HG02970 (cell line): ENCODE data around the gene FAM25G.
"Not testable (repeated sequence)": the region's sequence is repeated elsewhere in the genome, so short reads cannot be mapped to it uniquely, and the experiment has no call there.

ENCODE experiments used
- ATAC-seq: cut with Tn5 transposase; IDR thresholded peaks from one replicate; pipeline ENCODE4 v1.9.1; 2021; ENCODE audit warnings: mild to moderate bottlenecking, moderate library complexity, moderate number of reproducible peaks; ENCODE audit not compliant: unreplicated experiment, low FRiP score

The FAM25G gene

DNA sequence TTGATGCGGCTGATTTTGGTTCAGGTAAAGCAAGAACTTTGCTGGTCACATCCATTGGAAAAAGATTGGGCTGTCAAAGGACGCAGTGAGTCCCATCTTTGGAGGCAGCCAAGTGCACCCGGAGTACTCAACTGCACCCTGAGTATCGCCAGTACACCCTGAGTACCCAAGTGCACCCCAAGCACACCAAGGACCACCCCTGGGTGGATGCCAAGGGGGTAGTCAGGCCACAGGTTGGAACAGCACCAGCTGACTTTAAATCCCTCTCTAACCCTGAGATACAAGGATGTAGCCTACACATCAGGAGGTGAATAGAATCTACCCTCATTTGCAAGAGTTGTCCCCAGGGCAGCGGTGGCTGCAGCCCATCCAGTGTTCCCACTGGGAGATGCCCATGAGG lies 24.0 kb downstream of the FAM25G start:
- ATAC-seq, result not testable (repeated sequence)

DNA sequence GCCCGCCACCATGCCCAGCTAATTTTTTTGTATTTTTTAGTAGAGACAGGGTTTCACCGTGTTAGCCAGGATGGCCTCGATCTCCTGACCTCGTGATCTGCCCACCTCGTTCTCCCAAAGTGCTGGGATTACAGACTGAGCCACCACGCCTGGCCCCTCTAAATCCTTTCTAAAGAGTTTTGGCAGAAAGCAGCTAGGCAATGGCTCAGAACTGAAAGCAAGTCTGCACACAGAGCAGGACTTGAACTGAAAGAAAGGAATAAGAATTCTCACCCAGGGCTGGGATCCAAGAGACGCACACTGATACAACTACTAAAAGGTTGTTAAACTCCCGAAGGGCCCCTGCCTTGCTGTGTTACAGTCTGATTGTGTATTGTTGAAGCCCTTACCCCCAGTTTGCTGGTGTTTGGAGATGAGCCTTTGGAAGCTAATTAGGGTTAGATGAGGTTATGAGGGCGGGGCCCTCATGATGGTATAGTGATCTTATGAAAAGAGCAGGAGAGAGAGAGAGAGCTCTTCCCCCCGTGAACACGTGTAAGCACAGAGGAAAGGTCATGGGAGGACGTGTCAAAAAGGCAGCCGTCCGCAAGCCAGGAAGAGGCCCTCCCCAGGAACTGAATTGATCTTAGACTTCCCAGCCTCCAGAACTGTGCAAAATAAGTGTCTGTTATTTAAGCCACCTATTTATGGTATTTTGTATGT lies 26.1 kb downstream of the FAM25G start:
- not testable (repeated sequence) for ATAC-seq

- ATAC-seq, result not testable (repeated sequence)
These were observed 28.7 kb downstream of the FAM25G start for GRCh38 chr10:47462577-47463358.

GRCh38 chr10:47461261-47461687 lies 30.2 kb downstream of the FAM25G start:
- not testable (repeated sequence) for ATAC-seq

- no peak for ATAC-seq
These were observed 32.9 kb downstream of the FAM25G start for GRCh38 chr10:47458466-47459154.

GRCh38 chr10:47457826-47458225 lies 33.7 kb downstream of the FAM25G start:
- no peak for ATAC-seq

- no peak for ATAC-seq
These were observed 34.0 kb downstream of the FAM25G start for GRCh38 chr10:47457528-47457820.

DNA sequence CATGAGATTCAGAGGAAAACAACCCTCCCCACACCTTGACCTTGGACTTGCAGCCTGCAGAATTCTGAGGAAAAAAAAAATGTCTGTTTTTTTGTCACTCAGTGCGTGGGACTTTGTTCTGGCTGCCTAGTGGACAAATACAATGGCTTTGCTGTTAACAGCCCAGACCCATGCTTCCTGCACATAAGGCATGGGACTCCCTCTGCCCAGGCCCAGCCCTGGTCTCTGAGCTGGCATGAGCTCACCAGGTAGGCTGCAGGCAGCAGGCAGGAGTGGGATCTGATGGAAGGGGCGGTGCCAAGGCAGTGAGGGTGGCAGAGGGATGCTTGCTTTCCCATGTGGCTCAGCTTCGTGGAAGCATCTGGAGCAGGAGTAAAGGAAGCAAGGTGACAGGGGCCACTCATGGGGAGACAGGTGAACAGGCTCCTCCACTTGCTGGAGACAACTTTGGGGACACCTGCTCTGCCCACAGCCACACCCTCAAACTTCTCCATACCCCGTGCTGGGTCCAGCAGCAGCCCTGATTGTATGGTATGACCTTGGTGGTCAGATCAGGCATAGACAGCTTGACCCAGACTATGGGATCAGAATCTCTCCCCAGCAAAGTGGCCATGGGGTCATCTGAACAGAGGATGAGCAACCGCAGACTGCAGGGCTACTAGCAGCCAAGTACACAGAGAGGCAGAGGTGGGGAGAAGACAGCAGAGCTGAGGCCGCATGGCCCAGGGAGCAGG lies 34.5 kb downstream of the FAM25G start:
- ATAC-seq, result no peak

DNA sequence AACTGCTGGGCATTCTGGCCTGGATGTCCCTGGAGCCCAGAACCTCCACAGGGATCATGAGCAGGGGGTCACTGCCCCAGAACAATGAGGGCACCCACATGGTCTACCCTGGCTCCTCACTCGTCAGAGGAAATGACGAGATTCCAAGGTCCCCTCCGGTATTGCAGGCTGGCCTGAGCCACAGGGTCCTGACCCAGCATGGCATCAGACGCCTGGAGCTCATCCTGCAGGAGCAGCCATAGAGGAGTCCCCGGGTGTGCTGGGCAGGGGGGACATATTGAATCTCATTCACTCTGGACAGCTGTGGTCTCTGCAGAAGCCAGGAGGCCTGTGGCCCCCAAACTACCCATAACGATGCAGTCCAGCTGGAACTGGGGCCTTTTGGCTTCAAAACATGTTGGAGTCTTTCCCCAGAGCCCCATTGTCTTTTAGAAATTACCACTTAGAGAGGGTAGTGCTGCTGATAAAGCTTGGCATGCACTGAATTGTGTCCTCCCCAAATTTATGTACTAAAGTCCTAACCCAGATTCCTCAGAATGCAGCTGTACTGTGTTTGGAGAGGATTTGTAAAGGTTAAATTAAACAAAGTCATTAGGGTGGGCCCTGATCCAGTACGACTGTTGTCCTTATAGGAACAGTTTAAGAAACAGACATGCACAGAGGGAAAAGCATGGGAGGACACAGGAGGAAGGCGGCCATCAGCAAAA lies 35.3 kb downstream of the FAM25G start:
- ATAC-seq, result no peak

DNA sequence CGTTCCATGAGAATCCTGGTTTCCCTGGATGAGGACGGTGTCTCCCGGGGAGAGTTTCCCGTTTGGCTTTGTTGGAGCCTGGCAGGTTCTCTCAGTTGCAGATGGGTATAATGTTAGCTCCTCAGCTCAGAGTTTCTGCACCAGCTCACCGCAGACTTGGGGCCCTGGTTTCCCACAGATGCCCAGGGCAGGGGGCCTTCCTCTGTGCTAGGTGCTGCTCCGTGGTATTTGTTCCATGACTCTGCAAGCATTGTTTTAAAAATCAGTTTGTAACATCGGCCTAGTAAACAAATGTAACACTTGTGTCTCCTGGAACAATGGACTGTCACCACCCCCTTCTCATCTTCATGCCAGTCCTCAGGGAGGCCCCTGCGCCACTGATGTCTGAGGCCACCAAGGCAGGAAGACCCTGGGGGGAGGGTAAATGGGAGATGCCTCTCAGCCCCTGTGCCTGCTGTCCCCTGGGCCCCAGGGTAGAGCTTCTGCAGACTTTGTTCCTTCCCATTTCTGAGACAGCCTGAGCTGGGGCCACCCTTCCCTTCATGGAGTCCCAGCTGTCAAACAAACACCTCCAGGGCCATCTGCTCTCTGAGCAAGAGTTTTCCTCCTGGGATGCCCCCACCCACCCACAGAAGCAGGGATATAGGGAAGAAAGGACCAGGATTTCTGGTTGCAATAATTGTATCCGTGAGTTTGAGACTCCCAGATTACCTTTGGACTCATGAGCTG lies 36.0 kb downstream of the FAM25G start:
- ATAC-seq, result not testable (repeated sequence)

DNA sequence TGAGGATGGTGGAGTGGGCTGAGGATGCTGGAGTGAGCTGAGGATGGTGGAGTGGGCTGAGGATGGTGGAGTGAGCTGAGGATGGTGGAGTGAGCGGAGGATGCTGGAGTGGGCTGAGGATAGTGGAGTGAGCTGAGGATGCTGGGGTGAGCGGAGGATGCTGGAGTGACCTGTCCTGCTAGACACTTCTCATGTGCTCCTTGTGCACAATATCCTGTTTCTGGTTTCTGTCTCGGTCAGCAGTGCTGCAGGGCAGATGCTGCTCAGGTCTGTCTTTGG lies 36.8 kb downstream of the FAM25G start:
- ATAC-seq, result no peak

DNA sequence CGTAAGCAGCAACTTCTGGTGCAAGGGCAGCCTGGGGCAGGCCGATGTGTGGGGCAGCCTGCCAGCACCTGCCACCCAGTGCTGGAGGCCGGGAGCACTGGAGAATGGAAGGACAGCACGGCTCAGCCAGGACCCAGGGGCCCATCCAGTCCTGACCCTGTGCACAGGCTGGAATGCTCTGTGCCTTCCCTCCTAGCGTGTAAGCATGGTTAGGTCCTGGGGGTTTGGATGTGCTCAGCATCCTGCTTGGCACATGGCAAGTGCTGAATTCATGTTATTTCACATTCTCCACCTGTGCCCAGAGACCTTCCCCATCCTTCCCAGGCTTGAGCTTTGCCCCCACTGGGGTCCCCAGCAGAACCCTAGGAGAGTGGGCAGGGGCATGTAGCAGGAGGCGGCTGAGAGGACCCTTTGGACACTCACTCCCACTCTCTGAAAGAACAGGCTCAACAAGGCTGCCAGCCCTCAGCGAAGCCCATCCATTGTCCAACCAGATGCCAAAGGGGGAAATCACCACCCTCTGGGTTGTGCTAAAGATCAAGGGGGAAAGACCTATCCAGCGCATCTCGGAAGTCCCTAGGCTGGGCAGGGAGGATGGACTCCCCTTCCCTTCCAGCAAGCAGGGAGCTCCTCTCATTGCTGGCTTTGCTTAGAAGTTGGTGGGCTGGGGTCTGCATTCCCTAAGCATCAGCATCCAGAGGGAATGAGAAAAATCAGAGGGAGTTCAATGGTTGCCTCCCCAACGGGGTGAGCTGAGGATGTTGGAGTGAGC lies 37.3 kb downstream of the FAM25G start:
- ATAC-seq, result no peak

DNA sequence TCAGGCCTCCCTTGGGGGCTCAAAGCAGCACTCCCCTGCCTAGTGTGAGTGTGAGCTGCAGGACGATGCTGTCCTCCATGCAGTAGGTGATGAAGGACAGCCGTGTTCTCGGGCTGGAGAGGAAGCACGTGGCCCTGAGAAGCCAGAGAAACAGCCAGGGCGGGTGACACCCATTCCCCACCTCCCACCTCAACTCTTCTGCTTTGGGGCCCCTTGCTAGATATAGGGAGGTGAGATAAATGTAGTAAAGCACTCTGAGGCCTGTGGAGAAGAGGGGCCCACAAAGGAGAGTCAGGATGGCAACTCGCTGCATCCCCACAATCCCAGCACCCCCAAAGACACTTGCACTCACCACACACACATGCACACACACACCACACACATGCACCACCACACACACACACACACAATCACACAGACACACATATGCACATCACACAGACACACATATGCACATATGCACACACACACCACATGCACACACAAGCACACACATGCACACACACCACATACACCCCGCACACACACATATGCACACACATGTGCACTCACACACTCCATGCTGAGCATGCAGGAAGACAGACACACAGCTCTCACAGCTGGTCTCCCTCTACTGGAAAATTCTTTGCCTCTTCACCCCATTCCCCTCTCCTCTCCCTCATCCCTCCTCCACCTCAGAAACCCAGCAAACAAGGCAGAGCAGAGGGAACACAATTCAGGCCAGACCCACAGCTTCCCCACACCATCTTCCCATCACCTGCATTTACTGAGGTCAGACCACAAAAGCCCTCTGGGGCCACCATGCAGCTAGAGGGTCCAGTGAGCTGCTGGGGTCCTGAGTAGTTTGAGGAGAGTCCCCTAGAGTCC lies 38.1 kb downstream of the FAM25G start:
- no peak for ATAC-seq

- no peak for ATAC-seq
These were observed 38.9 kb downstream of the FAM25G start for GRCh38 chr10:47452495-47453140.

DNA sequence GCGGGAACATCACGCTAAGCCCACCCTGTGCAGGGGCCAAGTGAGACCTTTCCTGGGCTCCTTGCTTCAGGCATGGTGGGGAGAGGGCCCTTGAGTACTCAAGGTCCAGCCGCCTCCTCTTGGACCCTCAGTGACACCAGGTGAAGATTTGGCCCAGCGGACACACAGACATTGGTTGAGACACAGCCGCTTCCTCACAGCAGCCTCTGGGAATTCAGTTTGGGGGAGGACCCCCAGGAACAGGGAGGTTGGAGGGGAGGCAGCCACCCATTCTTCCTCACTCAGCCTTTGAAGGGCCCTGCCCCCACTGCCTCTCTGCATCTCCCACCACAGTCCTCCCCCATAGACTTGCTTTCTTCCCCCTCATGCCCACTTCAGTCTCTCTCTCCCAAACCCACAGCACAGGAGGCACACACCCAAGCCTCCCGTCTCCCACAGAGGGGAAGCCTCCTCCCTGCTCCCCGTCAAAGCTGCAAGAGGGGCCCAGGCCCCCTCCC lies 39.5 kb downstream of the FAM25G start:
- ATAC-seq, result no peak

- ATAC-seq, result no peak
These were observed 40.1 kb downstream of the FAM25G start for GRCh38 chr10:47451273-47451997.

GRCh38 chr10:47450442-47450841 lies 41.1 kb downstream of the FAM25G start:
- ATAC-seq, result no peak
